NK-92 treated with Interleukin-12 subunit alpha and Interleukin-12 subunit beta, amount 100 ng/mL, for 24 hours (cell line): ENCODE results near the gene TTLL3.
"Not testable (repeated sequence)": the region's sequence is repeated elsewhere in the genome, so short reads cannot be mapped to it uniquely, and the experiment has no call there.

Experiments used
- DNase-seq: peaks from one replicate; lab custom pipeline; 2025; lab: John Stamatoyannopoulos, UW

Gene TTLL3

GRCh38 chr3:9866639-9867038 is 56.6 kb downstream of the TTLL3 start:
- no peak for DNase-seq

- no peak for DNase-seq
These were observed 57.0 kb downstream of the TTLL3 start for GRCh38 chr3:9867106-9867505.

- no peak for DNase-seq
These were observed 59.9 kb downstream of the TTLL3 start for GRCh38 chr3:9869955-9870354.

- DNase-seq: no peak
These were observed 60.9 kb downstream of the TTLL3 start for GRCh38 chr3:9870978-9871377.

GRCh38 chr3:9872067-9872466 is 62.0 kb downstream of the TTLL3 start:
- not testable (repeated sequence) for DNase-seq

GRCh38 chr3:9875448-9875847 is 65.4 kb downstream of the TTLL3 start:
- no peak for DNase-seq

GRCh38 chr3:9876255-9876654 is 66.2 kb downstream of the TTLL3 start:
- not testable (repeated sequence) for DNase-seq

- no peak for DNase-seq
These were observed 66.9 kb downstream of the TTLL3 start for GRCh38 chr3:9876991-9877390.

- no peak for DNase-seq
These were observed 68.6 kb downstream of the TTLL3 start for GRCh38 chr3:9878700-9879099.

GRCh38 chr3:9879830-9880549 is 69.9 kb downstream of the TTLL3 start, which contains the start of gene CIDEC:
Gene CIDEC (minus strand): TSS chr3:9880253. CDS start chr3:9878486, 1,767 bp downstream.
- DNase-seq: no peak

- DNase-seq: no peak
These were observed 71.4 kb downstream of the TTLL3 start for GRCh38 chr3:9881441-9881840.

GRCh38 chr3:9883706-9884554 is 73.9 kb downstream of the TTLL3 start:
- DNase-seq: no peak

- no peak for DNase-seq
These were observed 74.6 kb downstream of the TTLL3 start for GRCh38 chr3:9884555-9885165.
